Measurements from ENCODE around the gene DUSP9.
"Not testable (repeated sequence)": the region's sequence is repeated elsewhere in the genome, so short reads cannot be mapped to it uniquely, and the experiment has no call there.

DUSP9 gene

GRCh38 chrX:153681175-153681574 is 34.2 kb downstream of the DUSP9 start:
- TF ChIP-seq, protein P1, sequence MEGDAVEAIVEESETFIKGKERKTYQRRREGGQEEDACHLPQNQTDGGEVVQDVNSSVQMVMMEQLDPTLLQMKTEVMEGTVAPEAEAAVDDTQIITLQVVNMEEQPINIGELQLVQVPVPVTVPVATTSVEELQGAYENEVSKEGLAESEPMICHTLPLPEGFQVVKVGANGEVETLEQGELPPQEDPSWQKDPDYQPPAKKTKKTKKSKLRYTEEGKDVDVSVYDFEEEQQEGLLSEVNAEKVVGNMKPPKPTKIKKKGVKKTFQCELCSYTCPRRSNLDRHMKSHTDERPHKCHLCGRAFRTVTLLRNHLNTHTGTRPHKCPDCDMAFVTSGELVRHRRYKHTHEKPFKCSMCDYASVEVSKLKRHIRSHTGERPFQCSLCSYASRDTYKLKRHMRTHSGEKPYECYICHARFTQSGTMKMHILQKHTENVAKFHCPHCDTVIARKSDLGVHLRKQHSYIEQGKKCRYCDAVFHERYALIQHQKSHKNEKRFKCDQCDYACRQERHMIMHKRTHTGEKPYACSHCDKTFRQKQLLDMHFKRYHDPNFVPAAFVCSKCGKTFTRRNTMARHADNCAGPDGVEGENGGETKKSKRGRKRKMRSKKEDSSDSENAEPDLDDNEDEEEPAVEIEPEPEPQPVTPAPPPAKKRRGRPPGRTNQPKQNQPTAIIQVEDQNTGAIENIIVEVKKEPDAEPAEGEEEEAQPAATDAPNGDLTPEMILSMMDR (IDR thresholded peaks at IDR 0.05; ENCODE audit: borderline replicate concordance, control extremely low read depth, extremely low read depth, insufficient read depth, missing control alignments): no peak
- in situ Hi-C loops (cut with MboI; ENCODE audit: low sequenced_read_pairs, unreplicated experiment): no loop called here
- DNase-seq (ENCODE audit: low spot score): no peak

- in situ Hi-C loops (cut with MboI; ENCODE audit: low sequenced_read_pairs, unreplicated experiment); DNase-seq (ENCODE audit: low spot score): not testable (repeated sequence)
These were observed 36.5 kb downstream of the DUSP9 start for GRCh38 chrX:153683486-153683885.

DNA sequence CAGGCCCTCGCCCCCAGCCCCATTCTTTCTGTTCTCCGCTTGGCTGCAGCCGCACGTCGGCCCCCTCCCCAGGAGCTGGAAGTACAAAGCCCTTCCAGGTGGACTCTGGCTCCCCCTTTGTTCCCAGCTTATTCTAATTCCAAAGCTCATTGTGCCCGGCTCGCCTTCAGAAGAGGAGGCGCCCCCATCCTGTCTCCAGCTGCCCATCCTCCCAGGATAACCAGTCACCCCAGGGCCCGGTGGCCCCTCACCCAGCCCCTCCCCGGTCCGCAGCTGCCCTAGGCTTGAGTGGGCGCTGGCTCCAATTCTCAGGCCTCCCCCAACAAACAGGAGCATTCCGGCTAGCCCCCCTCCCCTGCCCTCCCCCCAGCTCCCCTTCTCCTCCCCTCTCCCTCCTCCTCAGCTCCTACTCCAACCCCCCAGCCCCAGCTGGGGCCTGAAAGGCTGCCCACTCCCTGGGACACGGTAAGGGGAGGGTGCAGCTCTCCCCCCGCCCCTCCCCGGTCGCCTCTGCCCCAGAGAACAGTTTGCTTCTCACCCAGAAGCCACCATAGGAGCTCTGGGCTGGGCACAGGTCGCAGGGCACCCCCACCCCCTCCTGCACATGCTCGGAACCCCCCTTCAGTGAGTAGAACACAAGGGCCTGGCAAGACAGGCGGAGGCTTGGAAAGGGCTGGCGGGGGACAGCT is 37.6 kb downstream of the DUSP9 start:
- TF ChIP-seq, protein P1 (IDR thresholded peaks at IDR 0.05; ENCODE audit: borderline replicate concordance, control extremely low read depth, extremely low read depth, insufficient read depth, missing control alignments): no peak
- DNase-seq (ENCODE audit: low spot score): no peak
- in situ Hi-C loops (cut with MboI; ENCODE audit: low sequenced_read_pairs, unreplicated experiment): no loop called here

DNA sequence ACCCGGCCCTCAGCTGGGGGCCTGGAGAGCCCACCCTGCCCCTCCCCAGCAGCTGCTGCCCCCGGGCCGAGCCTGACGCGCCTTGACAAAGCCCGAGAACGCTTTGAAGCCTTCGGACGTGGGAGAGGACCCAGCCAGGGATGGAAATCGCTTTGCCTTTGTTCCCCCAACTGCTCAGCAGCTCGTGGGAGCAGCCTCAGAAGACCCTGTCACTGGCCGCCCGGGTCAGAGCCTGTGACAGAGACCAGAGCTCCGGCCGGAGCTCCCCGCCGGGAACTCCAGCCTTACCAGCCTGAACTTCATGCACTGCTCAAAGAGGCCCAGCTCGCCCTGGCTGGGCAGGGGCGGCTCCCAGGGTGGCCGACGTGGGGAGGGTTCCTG is 38.1 kb downstream of the DUSP9 start:
- in situ Hi-C loops (cut with MboI; ENCODE audit: low sequenced_read_pairs, unreplicated experiment): no loop called here
- TF ChIP-seq, protein P1 (IDR thresholded peaks at IDR 0.05; ENCODE audit: borderline replicate concordance, control extremely low read depth, extremely low read depth, insufficient read depth, missing control alignments): no peak
- no peak for DNase-seq (ENCODE audit: low spot score)

DNA sequence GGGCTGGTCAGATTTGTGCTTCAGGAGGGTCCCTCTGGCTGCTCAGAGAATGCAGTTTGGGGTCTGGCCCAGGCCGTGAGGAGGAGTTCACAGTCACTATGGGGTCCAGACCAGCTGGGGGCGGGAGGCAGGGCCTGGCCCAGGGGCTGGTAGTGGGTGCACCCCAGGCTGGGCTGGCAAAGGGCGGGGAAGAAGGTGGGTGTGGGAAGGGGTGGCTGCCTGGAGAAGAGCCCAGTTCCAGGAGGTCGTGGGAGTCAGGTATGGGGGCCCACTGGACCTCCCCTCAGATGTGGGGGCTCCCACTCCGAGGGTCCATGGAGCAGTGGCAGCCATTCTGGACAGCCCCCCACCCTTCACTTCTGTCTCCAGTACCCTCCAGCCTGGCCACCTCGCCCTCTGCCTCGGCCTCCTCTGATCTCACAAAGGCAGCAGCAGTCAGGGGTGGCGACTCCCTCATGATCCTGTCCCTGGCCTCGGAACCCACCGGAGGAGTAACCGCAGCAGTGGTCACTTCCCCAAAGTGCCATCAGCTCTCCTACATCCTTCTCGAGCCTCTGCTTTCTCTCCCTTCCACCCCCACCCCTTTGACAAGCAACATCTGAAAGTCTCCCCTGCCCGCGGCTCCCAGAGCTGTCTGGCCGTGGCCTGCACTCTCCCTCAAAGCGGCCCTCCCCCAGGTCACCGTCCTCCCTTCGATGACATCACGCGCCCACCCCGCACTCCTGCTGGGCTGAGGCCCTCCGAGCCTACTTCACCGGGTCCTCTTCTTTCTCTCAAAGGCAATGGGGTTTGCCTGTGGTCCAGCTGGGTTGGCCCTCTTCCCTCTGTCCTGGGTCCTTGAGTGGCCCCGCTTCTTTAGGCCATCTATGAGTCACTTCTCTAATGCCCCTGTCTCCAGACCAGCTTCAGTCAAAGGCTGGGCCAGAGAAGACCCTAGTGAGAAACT is 39.0 kb downstream of the DUSP9 start:
- in situ Hi-C loops (cut with MboI; ENCODE audit: low sequenced_read_pairs, unreplicated experiment): no loop called here
- DNase-seq (ENCODE audit: low spot score): no peak
- TF ChIP-seq, protein P1 (IDR thresholded peaks at IDR 0.05; ENCODE audit: borderline replicate concordance, control extremely low read depth, extremely low read depth, insufficient read depth, missing control alignments): no peak

- no peak for DNase-seq (ENCODE audit: low spot score)
- in situ Hi-C loops (cut with MboI; ENCODE audit: low sequenced_read_pairs, unreplicated experiment): no loop called here
- TF ChIP-seq, protein P1 (IDR thresholded peaks at IDR 0.05; ENCODE audit: borderline replicate concordance, control extremely low read depth, extremely low read depth, insufficient read depth, missing control alignments): no peak
These were observed 39.7 kb downstream of the DUSP9 start for GRCh38 chrX:153686711-153687110.

All from GM13976 (cell line).